Heart left ventricle (tissue), 13 donors: ENCODE measurements around the gene FHOD1.

Experiments
- POLR2A ChIP-seq, 2 donors: fragments of 450-650 bp; IDR thresholded peaks; one replicate each; pipeline ENCODE4 v1.6.1; 2017; ENCODE audit warnings: antibody characterized with exemption in 2 of 2, mild to moderate bottlenecking in 2 of 2, moderate library complexity in 2 of 2
- TF ChIP-seq, protein P1 (sequence below), 12 donors: fragments of 200-600 bp; sonication (generic) in 4 of 12; IDR thresholded peaks; one replicate each; pipeline versions ENCODE4 v1.5.0 to v1.8.0; 2018 to 2022; ENCODE audit warnings: antibody characterized with exemption in 12 of 12, mild to moderate bottlenecking in 5 of 12
- donor health status: ischemic (EF 13 %, LVEDD 7.1; RV severe dilation, severe dysfunction).
- donor health status: DM: no; HTN: yes; CAD: no.
- donor health status: DM: no; HTN: no; CAD: no.
- donor health status: ischemic (EF 25% LVEDD 6.9; RV normal size, moderate dysfunction).
- donor health status: ischemic (EF 25% LVEDD 5.7; RV mildly dilated, moderate dysfunction).
- donor health status: ischemic (EF 35%, LVEDD 5.7; RV mildly dilated, moderate dysfunction).
- donor health status: nonischemic (EF 11% LVEDD 7.7; RV severe dilation, severe dysfunction).
- donor health status: DM: yes; HTN: yes; CAD: no.
- donor health status: PGD.
- donor health status: ischemic (EF 29% LVEDD 5.4; RV normal size, mild dysfunction).
- donor health status: nonischemic (EF 23%, LVEDD 6.1; RV moderate dilation, normal function).

DNA sequence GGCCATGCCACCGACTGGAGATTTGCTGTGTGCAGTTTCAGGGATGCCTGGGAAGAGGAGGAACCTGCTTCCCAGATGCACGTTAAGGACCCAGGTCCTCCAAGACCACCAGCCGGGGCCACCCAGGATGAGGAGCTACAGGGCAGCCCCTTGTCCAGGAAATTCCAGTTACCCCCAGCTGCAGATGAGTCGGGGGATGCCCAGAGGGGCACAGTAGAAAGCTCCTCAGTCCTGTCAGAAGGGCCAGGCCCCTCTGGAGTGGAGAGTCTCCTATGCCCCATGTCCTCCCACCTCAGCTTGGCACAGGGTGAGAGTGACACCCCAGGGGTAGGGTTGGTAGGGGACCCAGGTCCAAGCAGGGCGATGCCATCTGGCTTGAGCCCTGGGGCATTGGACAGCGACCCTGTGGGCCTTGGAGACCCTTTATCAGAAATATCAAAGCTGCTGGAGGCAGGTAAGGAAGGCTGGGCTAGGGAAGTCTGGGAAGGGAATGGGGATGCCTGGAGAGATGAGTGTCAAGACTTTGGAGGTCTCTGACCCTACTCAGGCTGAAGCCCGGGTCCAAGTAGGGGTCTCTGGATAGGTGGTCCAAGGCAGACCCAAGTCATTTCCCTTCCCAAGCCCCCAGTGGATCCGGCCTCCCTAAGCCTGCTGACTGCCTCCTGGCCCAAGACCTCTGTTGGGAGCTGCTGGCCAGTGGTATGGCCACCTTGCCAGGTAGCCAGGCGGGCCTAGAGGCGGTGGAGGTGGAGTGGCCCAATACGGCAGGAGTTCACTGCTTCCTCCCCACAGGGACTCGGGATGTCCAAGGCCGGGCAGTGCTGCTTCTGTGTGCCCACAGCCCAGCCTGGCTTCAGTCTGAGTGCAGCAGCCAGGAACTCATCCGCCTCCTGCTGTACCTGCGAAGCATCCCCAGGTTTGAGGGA is 33.1 kb upstream of the FHOD1 start:
- TF ChIP-seq, protein P1, sequence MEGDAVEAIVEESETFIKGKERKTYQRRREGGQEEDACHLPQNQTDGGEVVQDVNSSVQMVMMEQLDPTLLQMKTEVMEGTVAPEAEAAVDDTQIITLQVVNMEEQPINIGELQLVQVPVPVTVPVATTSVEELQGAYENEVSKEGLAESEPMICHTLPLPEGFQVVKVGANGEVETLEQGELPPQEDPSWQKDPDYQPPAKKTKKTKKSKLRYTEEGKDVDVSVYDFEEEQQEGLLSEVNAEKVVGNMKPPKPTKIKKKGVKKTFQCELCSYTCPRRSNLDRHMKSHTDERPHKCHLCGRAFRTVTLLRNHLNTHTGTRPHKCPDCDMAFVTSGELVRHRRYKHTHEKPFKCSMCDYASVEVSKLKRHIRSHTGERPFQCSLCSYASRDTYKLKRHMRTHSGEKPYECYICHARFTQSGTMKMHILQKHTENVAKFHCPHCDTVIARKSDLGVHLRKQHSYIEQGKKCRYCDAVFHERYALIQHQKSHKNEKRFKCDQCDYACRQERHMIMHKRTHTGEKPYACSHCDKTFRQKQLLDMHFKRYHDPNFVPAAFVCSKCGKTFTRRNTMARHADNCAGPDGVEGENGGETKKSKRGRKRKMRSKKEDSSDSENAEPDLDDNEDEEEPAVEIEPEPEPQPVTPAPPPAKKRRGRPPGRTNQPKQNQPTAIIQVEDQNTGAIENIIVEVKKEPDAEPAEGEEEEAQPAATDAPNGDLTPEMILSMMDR (IDR thresholded peaks at IDR 0.05): no peak
- no peak for TF ChIP-seq POLR2A (IDR thresholded peaks at IDR 0.05)
